SH-SY5Y (cell line): ENCODE results near the gene HPS4.

Experiments
- GATA2 ChIP-seq: IDR thresholded peaks from 2 replicates; pipeline ENCODE4 v1.6.1; 2011; ENCODE audit warnings: mild to moderate bottlenecking, low read depth, low read length
- GATA3 ChIP-seq: IDR thresholded peaks from 2 replicates; pipeline ENCODE4 v1.6.1; 2011; ENCODE audit warnings: low read depth, mild to moderate bottlenecking, low read length, moderate library complexity

- TF ChIP-seq GATA2 (no peak), GATA3 (no peak)
Observed at GRCh38 chr22:26485806-26486390, 2.3 kb upstream of the HPS4 start.
